ENCODE data around the gene COL9A3.

DNA sequence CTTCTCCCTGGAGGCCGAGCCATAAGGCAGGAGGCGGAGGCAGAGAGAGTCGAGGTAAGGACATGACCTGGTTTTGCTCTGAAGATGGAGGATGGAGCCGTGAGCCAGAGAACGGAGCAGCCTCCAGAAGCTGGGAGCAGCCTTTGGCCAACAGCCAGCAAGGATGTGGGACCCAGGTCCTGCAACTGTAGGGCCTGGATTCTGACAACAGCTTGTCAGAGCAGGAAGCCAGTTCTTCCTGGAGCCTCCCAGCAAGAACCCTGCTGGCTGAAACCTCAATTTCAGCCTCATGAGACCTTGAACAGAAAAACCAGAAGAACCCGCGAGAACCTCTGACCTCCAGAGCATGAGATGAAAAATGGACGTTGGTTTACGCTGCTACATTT, 34.0 kb upstream of the COL9A3 start:
- TF ChIP-seq RAD21 (IDR thresholded peaks at IDR 0.05 in 1 of 2, conservative IDR thresholded peaks at IDR 0.05 in 1 of 2; ENCODE audit: low read depth in 2 of 2, low read length in 2 of 2), result no peak
- TF ChIP-seq POLR2A (IDR thresholded peaks at IDR 0.05; ENCODE audit: control extremely low read depth in 1 of 2, low read depth in 2 of 2, low read length in 2 of 2), result no peak
- TF ChIP-seq, protein P1, sequence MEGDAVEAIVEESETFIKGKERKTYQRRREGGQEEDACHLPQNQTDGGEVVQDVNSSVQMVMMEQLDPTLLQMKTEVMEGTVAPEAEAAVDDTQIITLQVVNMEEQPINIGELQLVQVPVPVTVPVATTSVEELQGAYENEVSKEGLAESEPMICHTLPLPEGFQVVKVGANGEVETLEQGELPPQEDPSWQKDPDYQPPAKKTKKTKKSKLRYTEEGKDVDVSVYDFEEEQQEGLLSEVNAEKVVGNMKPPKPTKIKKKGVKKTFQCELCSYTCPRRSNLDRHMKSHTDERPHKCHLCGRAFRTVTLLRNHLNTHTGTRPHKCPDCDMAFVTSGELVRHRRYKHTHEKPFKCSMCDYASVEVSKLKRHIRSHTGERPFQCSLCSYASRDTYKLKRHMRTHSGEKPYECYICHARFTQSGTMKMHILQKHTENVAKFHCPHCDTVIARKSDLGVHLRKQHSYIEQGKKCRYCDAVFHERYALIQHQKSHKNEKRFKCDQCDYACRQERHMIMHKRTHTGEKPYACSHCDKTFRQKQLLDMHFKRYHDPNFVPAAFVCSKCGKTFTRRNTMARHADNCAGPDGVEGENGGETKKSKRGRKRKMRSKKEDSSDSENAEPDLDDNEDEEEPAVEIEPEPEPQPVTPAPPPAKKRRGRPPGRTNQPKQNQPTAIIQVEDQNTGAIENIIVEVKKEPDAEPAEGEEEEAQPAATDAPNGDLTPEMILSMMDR (IDR thresholded peaks at IDR 0.05; ENCODE audit: control extremely low read depth in 1 of 3, insufficient read depth in 1 of 3, low read depth in 1 of 3, low read length in 3 of 3), result no peak
- no peak for TF ChIP-seq CREB1 (IDR thresholded peaks at IDR 0.05)
- no peak for TF ChIP-seq SP2 (IDR thresholded peaks at IDR 0.05; ENCODE audit: low read length)

All from H1 (cell line).